Panc1 (cell line): ENCODE data around the gene OSTC. TPM values are rescaled to one million over a fixed set of nuclear protein-coding genes. Genes with fewer than 3 reads are reported as not detected.

Source experiments
- ATAC-seq: fragments of 200-7000 bp; cut with Tn5 transposase; 2 replicates; pipeline ENCODE4 v1.9.1; 2020; ENCODE audit warnings: mild to moderate bottlenecking, moderate library complexity
- BruUV-seq: library from RNA; stranded (reverse); fragments of 400-500 nt; replicated peaks from 2 replicates; lab custom pipeline; 2021; lab: Mats Ljungman, UMichigan
- CTCF ChIA-PET: fragments of 300-600 bp; sonication (Branson Sonifier 250); formaldehyde crosslinking; loops from one replicate; lab custom pipeline; 2022; ENCODE audit warnings: antibody characterized with exemption; lab: Charles Lee
- POLR2A ChIA-PET: fragments of 300-600 bp; sonication (Branson Sonifier 250); formaldehyde crosslinking; loops from one replicate; lab custom pipeline; 2022; ENCODE audit warnings: antibody characterized with exemption; lab: Charles Lee
- DNase-seq: peaks from one replicate; pipeline ENCODE4 v3.0.0-alpha.2; 2010; ENCODE audit warnings: low read depth, low spot score
- H3K27ac ChIP-seq: 2 replicates; pipeline ENCODE4 v1.5.1; 2011; ENCODE audit warnings: mild to moderate bottlenecking, low read length, inconsistent platforms
- H3K27me3 ChIP-seq: fragments of 200-500 bp; sonication (Bioruptor generic); 2 replicates; pipeline ENCODE4 v1.6.0; 2014; ENCODE audit warnings: low read length, inconsistent platforms; ENCODE audit not compliant: control insufficient read depth, insufficient read depth
- H3K36me3 ChIP-seq: fragments of 200-500 bp; sonication (Bioruptor generic); 2 replicates; pipeline ENCODE4 v1.5.1; 2014; ENCODE audit warnings: inconsistent platforms, mild to moderate bottlenecking, low read length, moderate library complexity; ENCODE audit not compliant: control insufficient read depth, insufficient read depth
- H3K4me1 ChIP-seq: 2 replicates; pipeline ENCODE4 v1.5.1; 2011; ENCODE audit warnings: inconsistent platforms, mild to moderate bottlenecking, low read length, moderate library complexity; ENCODE audit not compliant: control insufficient read depth, insufficient read depth
- H3K4me3 ChIP-seq, 2 experiments: 2 replicates each; pipeline ENCODE4 v1.5.1; 2011 to 2012; ENCODE audit warnings: low read depth in 2 of 2, low read length in 2 of 2, mild to moderate bottlenecking in 2 of 2, inconsistent platforms in 1 of 2, moderate library complexity in 1 of 2
- H3K9me3 ChIP-seq: fragments of 200-500 bp; sonication (Bioruptor generic); 2 replicates; pipeline ENCODE4 v1.5.1; 2014; ENCODE audit warnings: low read depth, mild to moderate bottlenecking, inconsistent platforms, low read length, moderate library complexity; ENCODE audit not compliant: control insufficient read depth, insufficient read depth
- POLR2AphosphoS5 ChIP-seq: IDR thresholded peaks from 2 replicates; pipeline ENCODE4 v1.6.1; 2012; ENCODE audit warnings: mild to moderate bottlenecking, low read depth, low read length, moderate library complexity
- REST ChIP-seq, 2 experiments: IDR thresholded peaks; 2 replicates each; pipeline ENCODE4 v1.6.1; 2011 to 2012; ENCODE audit warnings: low read depth in 2 of 2, control low read depth in 1 of 2, low read length in 1 of 2, mild to moderate bottlenecking in 1 of 2, moderate library complexity in 1 of 2; ENCODE audit not compliant: insufficient read depth in 1 of 2
- SIN3A ChIP-seq: IDR thresholded peaks from 2 replicates; pipeline ENCODE4 v1.6.1; 2012; ENCODE audit warnings: low read depth, mild to moderate bottlenecking, low read length, moderate library complexity, borderline replicate concordance; ENCODE audit not compliant: insufficient read depth
- TCF7L2 ChIP-seq: IDR thresholded peaks from 2 replicates; pipeline ENCODE4 v1.6.1; 2011; ENCODE audit warnings: mild to moderate bottlenecking, low read depth, low read length, inconsistent platforms
- in situ Hi-C: cut with HindIII; loops from 2 replicates; pipeline ENCODE4 v1.10.0; 2016; ENCODE audit warnings: low sequenced_read_pairs, low pct_unique_long_range_greater_than_20kb
- intact Hi-C: fragments of 100-400 bp; cut with micrococcal nuclease; formaldehyde crosslinking; loops from one replicate; pipeline ENCODE4 v1.10.0; 2022; ENCODE audit not compliant: unreplicated experiment
- total RNA-seq: library from RNA; stranded (reverse); gene quantifications from one replicate; pipeline ENCODE4 v1.2.1, GENCODE V29; 2021; ENCODE audit not compliant: unreplicated experiment
- TF ChIP-seq, protein P1 (sequence below): fragments of 450-650 bp; IDR thresholded peaks from 2 replicates; pipeline ENCODE4 v1.5.1; 2017; ENCODE audit warnings: mild to moderate bottlenecking

OSTC gene
- total RNA-seq, 1 experiment from 2014 or later, result 57.8 TPM

DNA sequence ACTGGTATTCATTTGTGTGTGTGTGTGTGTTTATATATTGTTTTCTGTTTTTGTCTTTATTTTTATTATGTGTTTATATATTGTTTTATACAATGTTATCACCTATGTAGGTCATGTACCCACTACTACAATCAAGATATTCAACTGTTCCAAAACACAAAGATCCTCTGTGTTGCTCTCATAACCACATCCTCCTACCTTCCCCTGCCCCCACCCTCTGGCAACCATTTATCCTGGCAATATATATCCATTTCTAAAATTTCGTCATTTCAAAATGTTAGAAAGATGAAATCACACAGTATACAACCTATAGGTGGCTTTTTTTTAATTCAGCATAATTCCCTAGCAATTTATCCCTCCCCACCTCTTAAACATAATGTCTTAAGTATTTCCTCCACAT, 48.9 kb upstream of the OSTC start:
- no peaks in the 10 kb centered on the region for H3K9me3 ChIP-seq
- intact Hi-C loops (no loop called here), in situ Hi-C loops (no loop called here)
- H3K4me3 ChIP-seq, result no peak overlapping the region
- no peak for TF ChIP-seq SIN3A
- TF ChIP-seq TCF7L2, result no peak
- TF ChIP-seq POLR2AphosphoS5, result no peak
- TF ChIP-seq REST (IDR thresholded peaks at IDR 0.05; ENCODE audit: insufficient read depth in 1 of 2, low read depth in 2 of 2, low read length in 1 of 2), result no peak
- TF ChIP-seq, protein P1, sequence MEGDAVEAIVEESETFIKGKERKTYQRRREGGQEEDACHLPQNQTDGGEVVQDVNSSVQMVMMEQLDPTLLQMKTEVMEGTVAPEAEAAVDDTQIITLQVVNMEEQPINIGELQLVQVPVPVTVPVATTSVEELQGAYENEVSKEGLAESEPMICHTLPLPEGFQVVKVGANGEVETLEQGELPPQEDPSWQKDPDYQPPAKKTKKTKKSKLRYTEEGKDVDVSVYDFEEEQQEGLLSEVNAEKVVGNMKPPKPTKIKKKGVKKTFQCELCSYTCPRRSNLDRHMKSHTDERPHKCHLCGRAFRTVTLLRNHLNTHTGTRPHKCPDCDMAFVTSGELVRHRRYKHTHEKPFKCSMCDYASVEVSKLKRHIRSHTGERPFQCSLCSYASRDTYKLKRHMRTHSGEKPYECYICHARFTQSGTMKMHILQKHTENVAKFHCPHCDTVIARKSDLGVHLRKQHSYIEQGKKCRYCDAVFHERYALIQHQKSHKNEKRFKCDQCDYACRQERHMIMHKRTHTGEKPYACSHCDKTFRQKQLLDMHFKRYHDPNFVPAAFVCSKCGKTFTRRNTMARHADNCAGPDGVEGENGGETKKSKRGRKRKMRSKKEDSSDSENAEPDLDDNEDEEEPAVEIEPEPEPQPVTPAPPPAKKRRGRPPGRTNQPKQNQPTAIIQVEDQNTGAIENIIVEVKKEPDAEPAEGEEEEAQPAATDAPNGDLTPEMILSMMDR, result no peak
- no peaks in the 10 kb centered on the region for H3K27me3 ChIP-seq
- CTCF ChIA-PET, result no interaction called here
- H3K36me3 ChIP-seq, result no peaks in the 10 kb centered on the region
- DNase-seq, result no peak
- POLR2A ChIA-PET, result no interaction called here
- H3K27ac ChIP-seq, result no peak overlapping the region
- no peak for ATAC-seq
- no TSS peak for BruUV-seq
- H3K4me1 ChIP-seq, result no peaks in the 10 kb centered on the region

DNA sequence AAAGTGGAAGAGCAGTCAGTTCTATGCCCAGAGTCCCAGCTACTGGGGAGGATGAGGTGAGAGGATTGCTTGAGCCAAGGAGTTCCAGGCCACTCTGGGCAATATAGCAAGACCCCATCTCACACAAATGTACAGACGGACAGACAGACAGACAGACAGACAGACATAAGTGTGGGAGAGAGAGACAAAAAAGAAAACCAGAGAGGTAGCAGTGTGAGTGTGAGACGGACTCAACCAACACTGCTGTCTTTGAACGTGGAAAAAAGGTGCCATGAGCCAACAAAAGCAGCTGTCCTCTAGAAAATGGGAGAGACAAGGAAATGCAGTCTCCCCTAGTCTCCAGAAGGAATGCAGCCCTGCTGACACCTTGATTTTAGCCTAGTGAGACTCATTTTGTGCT, 48.2 kb upstream of the OSTC start:
- TF ChIP-seq POLR2AphosphoS5 (no peak), REST (IDR thresholded peaks at IDR 0.05; ENCODE audit: insufficient read depth in 1 of 2, low read depth in 2 of 2, low read length in 1 of 2) (no peak), TCF7L2 (no peak), SIN3A (no peak)
- TF ChIP-seq, protein P1, result no peak

More for the DNA sequence above, 48.2 kb upstream of the OSTC start:
- CTCF ChIA-PET, result no interaction called here
- H3K4me1 ChIP-seq, result no peaks in the 10 kb centered on the region
- H3K27ac ChIP-seq, result no peak overlapping the region
- DNase-seq (no peak), ATAC-seq (no peak)
- in situ Hi-C loops (no loop called here), intact Hi-C loops (no loop called here)
- H3K9me3 ChIP-seq, result no peaks in the 10 kb centered on the region
- no peaks in the 10 kb centered on the region for H3K36me3 ChIP-seq
- POLR2A ChIA-PET, result no interaction called here
- H3K4me3 ChIP-seq, result no peak overlapping the region
- BruUV-seq, result no TSS peak
- H3K27me3 ChIP-seq, result no peaks in the 10 kb centered on the region
